Measurements from ENCODE around the gene FGF14.
"Not testable (repeated sequence)": the region's sequence is repeated elsewhere in the genome, so short reads cannot be mapped to it uniquely, and the experiment has no call there.

Gene FGF14

GRCh38 chr13:101876951-101877350 is 524.9 kb downstream of the FGF14 start:
- no peak for DNase-seq (ENCODE audit: low read depth in 4 of 4, low spot score in 1 of 4)

- no peak for DNase-seq (ENCODE audit: low read depth in 4 of 4, low spot score in 1 of 4)
These were observed 526.0 kb downstream of the FGF14 start for GRCh38 chr13:101875717-101876393.

- no peak for DNase-seq (ENCODE audit: low read depth in 4 of 4, low spot score in 1 of 4)
These were observed 526.8 kb downstream of the FGF14 start for GRCh38 chr13:101875091-101875490.

GRCh38 chr13:101869553-101869952 is 532.3 kb downstream of the FGF14 start:
- no peak for DNase-seq (ENCODE audit: low read depth in 4 of 4, low spot score in 1 of 4)

GRCh38 chr13:101868585-101869469 is 533.0 kb downstream of the FGF14 start:
- no peak for DNase-seq (ENCODE audit: low read depth in 4 of 4, low spot score in 1 of 4)

GRCh38 chr13:101866889-101867581 is 534.8 kb downstream of the FGF14 start:
- no peak for DNase-seq (ENCODE audit: low read depth in 4 of 4, low spot score in 1 of 4)

GRCh38 chr13:101858860-101859259 is 543.0 kb downstream of the FGF14 start:
- no peak for DNase-seq (ENCODE audit: low read depth in 4 of 4, low spot score in 1 of 4)

- DNase-seq (ENCODE audit: low read depth in 4 of 4, low spot score in 1 of 4) = no peak
These were observed 555.1 kb downstream of the FGF14 start for GRCh38 chr13:101846701-101847100.

- DNase-seq (ENCODE audit: low read depth in 4 of 4, low spot score in 1 of 4) = no peak
These were observed 555.6 kb downstream of the FGF14 start for GRCh38 chr13:101846249-101846648.

- no peak for DNase-seq (ENCODE audit: low read depth in 4 of 4, low spot score in 1 of 4)
These were observed 556.4 kb downstream of the FGF14 start for GRCh38 chr13:101845245-101846020.

- no peak for DNase-seq (ENCODE audit: low read depth in 4 of 4, low spot score in 1 of 4)
These were observed 560.1 kb downstream of the FGF14 start for GRCh38 chr13:101841698-101842097.

- DNase-seq (ENCODE audit: low read depth in 4 of 4, low spot score in 1 of 4) = no peak
These were observed 563.5 kb downstream of the FGF14 start for GRCh38 chr13:101838323-101838722.

- not testable (repeated sequence) for DNase-seq (ENCODE audit: low read depth in 4 of 4, low spot score in 1 of 4)
These were observed 564.1 kb downstream of the FGF14 start for GRCh38 chr13:101837778-101838177.

GRCh38 chr13:101837288-101837687 is 564.6 kb downstream of the FGF14 start:
- no peak for DNase-seq (ENCODE audit: low read depth in 4 of 4, low spot score in 1 of 4)

- DNase-seq (ENCODE audit: low read depth in 4 of 4, low spot score in 1 of 4) = no peak
These were observed 565.9 kb downstream of the FGF14 start for GRCh38 chr13:101835920-101836319.

- no peak for DNase-seq (ENCODE audit: low read depth in 4 of 4, low spot score in 1 of 4)
These were observed 568.2 kb downstream of the FGF14 start for GRCh38 chr13:101833671-101834070.

- no peak for DNase-seq (ENCODE audit: low read depth in 4 of 4, low spot score in 1 of 4)
These were observed 571.8 kb downstream of the FGF14 start for GRCh38 chr13:101830035-101830434.

- no peak for DNase-seq (ENCODE audit: low read depth in 4 of 4, low spot score in 1 of 4)
These were observed 572.4 kb downstream of the FGF14 start for GRCh38 chr13:101829484-101829883.

- DNase-seq (ENCODE audit: low read depth in 4 of 4, low spot score in 1 of 4) = no peak
These were observed 573.7 kb downstream of the FGF14 start for GRCh38 chr13:101828119-101828518.

- no peak for DNase-seq (ENCODE audit: low read depth in 4 of 4, low spot score in 1 of 4)
These were observed 584.0 kb downstream of the FGF14 start for GRCh38 chr13:101817898-101818297.

- DNase-seq (ENCODE audit: low read depth in 4 of 4, low spot score in 1 of 4) = no peak
These were observed 590.0 kb downstream of the FGF14 start for GRCh38 chr13:101811881-101812280.
